PFSK-1 (cell line): ENCODE results near the gene ITCH.

Experiments used
- FOXP2 ChIP-seq: optimal IDR thresholded peaks from 2 replicates; pipeline ENCODE3; 2011; ENCODE audit warnings: borderline replicate concordance, control low read depth, inconsistent platforms; ENCODE audit not compliant: insufficient read depth; ENCODE audit errors: extremely low read length, extremely low read depth
- POLR2AphosphoS5 ChIP-seq: IDR thresholded peaks from 2 replicates; pipeline ENCODE4 v1.6.1; 2012; ENCODE audit warnings: low read depth, mild to moderate bottlenecking, control low read depth, low read length, moderate library complexity
- REST ChIP-seq, 2 experiments: IDR thresholded peaks; 2 replicates each; pipeline versions ENCODE4 v1.6.1 to v1.8.0; 2011 to 2012; ENCODE audit warnings: low read depth in 2 of 2, low read length in 2 of 2, control low read depth in 1 of 2, inconsistent platforms in 1 of 2, mild to moderate bottlenecking in 1 of 2, moderate library complexity in 1 of 2; ENCODE audit not compliant: insufficient read depth in 1 of 2
- SIN3A ChIP-seq: IDR thresholded peaks from 2 replicates; pipeline ENCODE4 v1.6.1; 2012; ENCODE audit warnings: mild to moderate bottlenecking, low read length, moderate library complexity, borderline replicate concordance; ENCODE audit not compliant: insufficient read depth
- TAF1 ChIP-seq: IDR thresholded peaks from 2 replicates; pipeline ENCODE4 v1.6.1; 2012; ENCODE audit warnings: low read length, control low read depth, borderline replicate concordance; ENCODE audit not compliant: insufficient read depth

ITCH gene

GRCh38 chr20:34459209-34459897 lies 96.3 kb downstream of the ITCH start:
- TF ChIP-seq TAF1, result no peak
- TF ChIP-seq REST (IDR thresholded peaks at IDR 0.05; ENCODE audit: insufficient read depth in 1 of 2, low read depth in 2 of 2, low read length in 2 of 2), result no peak
- TF ChIP-seq SIN3A, result no peak
- TF ChIP-seq FOXP2, result no peak
- TF ChIP-seq POLR2AphosphoS5, result no peak

- TF ChIP-seq SIN3A (no peak), POLR2AphosphoS5 (no peak), REST (IDR thresholded peaks at IDR 0.05; ENCODE audit: insufficient read depth in 1 of 2, low read depth in 2 of 2, low read length in 2 of 2) (no peak), FOXP2 (no peak), TAF1 (no peak)
These were observed 98.7 kb downstream of the ITCH start for GRCh38 chr20:34461779-34462087.

- no peak for TF ChIP-seq FOXP2
- TF ChIP-seq POLR2AphosphoS5, result no peak
- no peak for TF ChIP-seq TAF1
- no peak for TF ChIP-seq SIN3A
- no peak for TF ChIP-seq REST (IDR thresholded peaks at IDR 0.05; ENCODE audit: insufficient read depth in 1 of 2, low read depth in 2 of 2, low read length in 2 of 2)
These were observed 105.9 kb downstream of the ITCH start for GRCh38 chr20:34468951-34469350.

GRCh38 chr20:34472246-34472925 lies 109.3 kb downstream of the ITCH start:
- TF ChIP-seq SIN3A (no peak), REST (IDR thresholded peaks at IDR 0.05; ENCODE audit: insufficient read depth in 1 of 2, low read depth in 2 of 2, low read length in 2 of 2) (no peak), TAF1 (no peak), POLR2AphosphoS5 (no peak), FOXP2 (no peak)
